Pulmonary artery endothelial cell (primary cell): Measurements from ENCODE around the gene EXOC2. TPM values are rescaled to one million over a fixed set of nuclear protein-coding genes. Genes with fewer than 3 reads are reported as not detected.
"Not testable (repeated sequence)": the region's sequence is repeated elsewhere in the genome, so short reads cannot be mapped to it uniquely, and the experiment has no call there.

Experiments used
- DNase-seq: peaks from one replicate; pipeline ENCODE4 v3.0.0-alpha.2; 2011; ENCODE audit warnings: low read depth, low spot score
- total RNA-seq: library from RNA; depleted of rRNA; stranded (reverse); fragments of >200 nt; gene quantifications from 2 replicates; pipeline ENCODE4 v1.2.3, GENCODE V29; 2014

The EXOC2 gene
- total RNA-seq, 1 donor from 2014 or later, result 39.2 TPM

GRCh38 chr6:680251-680650 lies 12.7 kb downstream of the EXOC2 start:
- no peak for DNase-seq

- no peak for DNase-seq
Observed at GRCh38 chr6:679282-679681, 13.7 kb downstream of the EXOC2 start.

GRCh38 chr6:678520-678919 lies 14.4 kb downstream of the EXOC2 start:
- no peak for DNase-seq

- no peak for DNase-seq
Observed at GRCh38 chr6:677919-678318, 15.0 kb downstream of the EXOC2 start.

GRCh38 chr6:674956-675355 lies 18.0 kb downstream of the EXOC2 start:
- no peak for DNase-seq

- no peak for DNase-seq
Observed at GRCh38 chr6:674406-674805, 18.5 kb downstream of the EXOC2 start.

GRCh38 chr6:667253-667927 lies 25.5 kb downstream of the EXOC2 start:
- no peak for DNase-seq

- no peak for DNase-seq
Observed at GRCh38 chr6:665403-666267, 27.3 kb downstream of the EXOC2 start.

- not testable (repeated sequence) for DNase-seq
Observed at GRCh38 chr6:663788-664187, 29.2 kb downstream of the EXOC2 start.

GRCh38 chr6:659716-660581 lies 33.0 kb downstream of the EXOC2 start:
- no peak for DNase-seq

GRCh38 chr6:658244-658643 lies 34.7 kb downstream of the EXOC2 start:
- no peak for DNase-seq

- DNase-seq, result no peak
Observed at GRCh38 chr6:657743-658142, 35.2 kb downstream of the EXOC2 start.

- no peak for DNase-seq
Observed at GRCh38 chr6:656460-657252, 36.3 kb downstream of the EXOC2 start, which contains the start of gene HUS1B. HUS1B (minus strand) TSS chr6:657100; CDS start chr6:656944, 156 bp downstream.

- no peak for DNase-seq
Observed at GRCh38 chr6:654136-654535, 38.8 kb downstream of the EXOC2 start.

- DNase-seq, result no peak
Observed at GRCh38 chr6:652865-653264, 40.1 kb downstream of the EXOC2 start.

- no peak for DNase-seq
Observed at GRCh38 chr6:650098-650497, 42.8 kb downstream of the EXOC2 start.

GRCh38 chr6:642805-643204 lies 50.1 kb downstream of the EXOC2 start:
- DNase-seq, result no peak

- no peak for DNase-seq
Observed at GRCh38 chr6:641225-641985, 51.5 kb downstream of the EXOC2 start.

GRCh38 chr6:636488-636887 lies 56.5 kb downstream of the EXOC2 start:
- DNase-seq, result no peak

- no peak for DNase-seq
Observed at GRCh38 chr6:635233-635632, 57.7 kb downstream of the EXOC2 start.
